HL-60/S4 (cell line): Measurements from ENCODE around the gene DAO.

Source experiments
- in situ Hi-C: fragments of 300-500 bp; cut with MboI; formaldehyde crosslinking; loops from 2 replicates; pipeline ENCODE4 v1.14.3; 2022; ENCODE audit warnings: low sequenced_read_pairs

Gene DAO

DNA sequence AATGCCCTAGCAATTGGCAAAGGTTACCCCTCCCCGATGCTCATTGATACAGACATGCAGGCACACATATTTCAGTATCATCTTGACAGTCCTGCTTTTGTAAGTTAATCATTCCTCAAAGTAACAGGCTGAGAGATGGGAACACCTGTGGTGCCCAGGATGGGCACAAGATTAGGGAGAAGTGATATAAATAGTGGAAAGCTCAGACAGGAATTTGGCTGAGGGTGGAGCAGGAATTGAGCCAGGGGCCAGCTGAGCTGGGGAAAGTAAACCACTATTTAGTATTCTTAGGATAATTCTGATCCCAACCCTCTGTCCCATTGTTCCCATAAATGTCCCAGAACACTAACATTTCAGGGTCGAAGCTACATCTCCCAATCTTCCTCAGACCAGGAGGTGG, 38.3 kb downstream of the DAO start:
- in situ Hi-C loops, result no loop called here

DNA sequence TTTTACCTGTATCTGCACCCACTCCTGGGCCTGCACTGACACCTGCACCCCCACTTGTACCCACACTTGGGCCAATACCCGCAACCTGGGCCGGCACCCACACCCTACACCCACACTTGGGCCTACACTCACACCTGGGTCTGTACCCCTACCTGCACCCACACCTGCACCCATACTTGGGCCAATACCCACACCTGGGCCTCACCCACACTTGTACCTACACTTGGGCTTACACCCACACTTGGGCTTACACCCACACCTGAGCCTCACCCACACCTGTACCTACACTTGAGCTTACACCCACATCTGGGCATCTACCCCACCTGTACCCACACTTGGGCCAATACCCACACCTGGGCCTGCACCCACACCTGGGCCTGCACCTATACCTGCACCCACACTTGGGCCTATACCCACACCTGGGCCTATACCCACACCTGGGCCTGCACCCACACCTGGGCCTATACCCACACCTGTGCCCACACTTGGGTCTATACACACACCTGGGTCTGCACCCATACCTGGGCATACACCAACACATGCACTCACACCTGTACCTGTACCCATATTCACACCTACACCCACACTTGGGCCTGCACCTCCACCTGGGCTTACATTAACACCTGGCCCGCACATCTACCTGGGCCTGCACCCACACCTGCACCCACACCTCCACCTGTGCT, 39.2 kb downstream of the DAO start:
- in situ Hi-C loops, result no loop called here

DNA sequence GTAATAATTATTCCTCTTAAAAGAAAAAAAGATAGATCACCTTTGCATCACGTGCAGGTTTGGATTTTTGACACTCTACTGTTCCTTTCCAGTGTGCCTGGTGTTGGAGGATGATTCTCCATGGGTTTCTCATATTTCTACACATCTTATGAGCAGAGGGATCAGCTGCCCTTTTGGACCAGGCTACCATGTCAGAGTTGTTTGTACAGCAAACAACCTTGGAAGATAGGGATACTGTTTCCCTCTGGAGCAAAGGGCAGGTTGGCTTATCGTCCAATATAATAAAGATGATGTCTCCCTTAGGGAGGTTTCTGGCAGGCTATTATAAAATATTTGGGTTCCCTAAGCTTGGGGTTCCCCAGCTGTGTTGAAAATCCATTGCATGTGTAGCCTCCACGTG, 42.1 kb downstream of the DAO start:
- in situ Hi-C loops, result no loop called here

DNA sequence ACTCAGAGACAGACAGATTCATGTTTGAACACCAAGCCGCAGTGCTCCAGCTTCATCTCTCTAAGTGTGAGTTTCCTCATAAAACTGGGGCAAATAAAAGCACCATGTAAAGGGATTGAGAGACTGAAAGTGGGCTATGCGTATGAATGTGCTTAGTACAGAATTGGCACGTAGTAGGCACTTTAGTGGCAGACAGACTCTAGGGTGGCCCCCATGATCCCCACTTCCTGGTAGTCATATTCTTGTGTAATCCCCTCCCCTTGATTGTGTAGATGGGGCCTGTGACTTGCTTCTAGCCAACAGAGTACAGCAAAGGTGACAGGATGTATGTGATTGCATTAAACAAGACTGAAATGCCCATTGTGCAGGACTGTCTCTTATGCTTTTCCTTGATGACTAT, 43.0 kb downstream of the DAO start:
- in situ Hi-C loops, result no loop called here

DNA sequence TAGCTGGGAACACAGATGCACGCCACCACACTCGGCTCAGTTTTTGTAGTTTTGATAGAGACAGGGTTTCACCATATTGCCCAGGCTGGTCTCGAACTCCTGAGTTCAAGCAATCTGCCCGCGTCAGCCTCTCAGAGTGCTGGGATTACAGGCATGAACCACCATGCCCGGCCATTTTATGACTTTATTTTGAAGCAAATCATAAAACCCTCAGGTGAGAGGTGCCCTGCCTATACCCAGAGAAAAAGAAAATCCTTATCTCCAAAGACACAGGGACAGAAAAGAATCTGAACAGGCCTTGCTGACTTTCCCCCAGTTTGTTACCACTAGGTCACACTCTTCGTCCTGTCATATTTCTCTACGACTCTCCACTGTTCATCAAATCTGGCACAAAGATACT, 48.8 kb downstream of the DAO start:
- in situ Hi-C loops, result no loop called here

DNA sequence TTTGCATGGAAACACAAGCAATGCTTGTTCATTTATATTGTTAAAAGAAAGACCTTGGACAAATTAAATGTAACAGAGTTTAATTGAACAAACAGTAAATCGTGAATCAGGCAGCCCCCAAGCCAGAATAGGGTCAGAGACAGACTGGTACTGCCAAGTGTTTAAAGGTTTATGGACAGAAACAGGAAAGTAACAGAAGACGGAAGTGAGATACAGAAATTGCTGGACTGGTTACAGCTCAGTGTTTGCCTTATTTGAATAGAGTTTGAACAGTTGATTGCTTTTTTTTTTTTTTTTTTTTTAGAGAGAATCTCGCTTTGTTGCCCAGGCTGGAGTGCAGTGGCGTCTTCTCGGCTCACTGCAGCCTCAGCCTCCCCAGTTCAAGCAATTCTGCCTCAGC, 50.3 kb downstream of the DAO start:
- in situ Hi-C loops, result no loop called here

DNA sequence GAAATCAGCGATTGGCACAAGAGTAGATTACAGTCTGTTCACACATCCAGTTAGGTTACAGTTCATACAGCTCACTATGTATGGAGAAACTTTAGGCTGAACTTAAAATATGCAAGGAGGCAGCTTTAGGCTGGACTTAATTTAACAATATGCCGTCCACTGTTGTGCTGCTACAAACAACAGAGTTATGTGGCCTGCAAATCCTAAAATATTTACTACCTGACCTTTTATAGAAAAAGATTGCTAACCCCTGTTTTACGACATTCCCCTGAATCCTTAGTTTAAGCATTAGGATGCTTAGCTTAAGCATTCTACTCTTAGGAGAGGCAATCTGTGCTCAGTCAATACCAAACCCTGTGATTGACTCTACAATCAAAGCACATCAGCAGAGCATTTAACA, 50.9 kb downstream of the DAO start:
- in situ Hi-C loops, result no loop called here

DNA sequence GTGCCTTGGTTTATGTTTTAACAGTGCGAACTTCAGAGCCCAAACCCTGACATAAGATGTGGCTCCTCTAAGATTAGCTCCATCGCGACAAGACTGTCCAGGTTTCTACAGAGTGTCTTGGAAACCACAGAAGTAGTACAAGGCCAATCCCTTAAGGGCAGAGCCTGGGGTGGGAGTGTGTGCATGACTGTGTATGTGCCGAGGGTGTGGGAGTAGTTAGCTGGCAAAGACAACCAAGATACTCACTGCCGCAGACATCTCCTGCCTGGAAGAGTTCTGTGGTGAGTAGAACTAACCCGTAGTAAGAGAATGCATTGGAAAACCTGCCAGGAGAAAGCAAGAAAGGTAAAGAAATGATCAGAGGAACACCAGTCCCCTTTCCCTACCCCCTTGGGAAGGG, 54.1 kb downstream of the DAO start:
- in situ Hi-C loops, result no loop called here

DNA sequence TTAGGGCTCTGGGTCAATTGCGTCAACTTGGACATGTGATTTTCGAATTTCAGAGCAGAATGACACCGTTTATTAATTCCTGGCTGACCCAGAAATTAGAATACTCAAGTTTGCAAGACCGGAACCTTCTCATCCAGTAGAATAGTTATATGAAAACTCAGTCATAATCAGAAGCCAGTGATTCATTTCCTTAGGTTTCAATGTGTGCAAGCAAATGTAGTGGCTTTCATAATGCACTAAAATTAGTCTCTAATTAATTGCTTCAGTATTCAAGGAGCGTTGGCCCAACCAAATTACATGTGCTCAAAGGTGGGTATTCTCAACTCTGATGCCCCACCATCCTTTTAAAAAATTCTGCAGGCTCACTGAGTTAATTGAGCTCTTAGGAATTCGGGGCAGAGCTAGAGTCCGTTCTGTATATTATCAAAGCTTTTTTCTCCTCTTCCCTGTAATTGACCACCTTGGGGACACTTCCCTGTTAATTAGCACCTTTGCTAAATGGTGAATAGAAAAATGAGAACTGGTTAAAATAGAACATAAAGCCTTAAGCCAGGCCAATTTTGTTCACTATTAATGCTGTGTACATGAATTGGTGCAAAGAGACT, 55.4 kb downstream of the DAO start:
- in situ Hi-C loops, result no loop called here

DNA sequence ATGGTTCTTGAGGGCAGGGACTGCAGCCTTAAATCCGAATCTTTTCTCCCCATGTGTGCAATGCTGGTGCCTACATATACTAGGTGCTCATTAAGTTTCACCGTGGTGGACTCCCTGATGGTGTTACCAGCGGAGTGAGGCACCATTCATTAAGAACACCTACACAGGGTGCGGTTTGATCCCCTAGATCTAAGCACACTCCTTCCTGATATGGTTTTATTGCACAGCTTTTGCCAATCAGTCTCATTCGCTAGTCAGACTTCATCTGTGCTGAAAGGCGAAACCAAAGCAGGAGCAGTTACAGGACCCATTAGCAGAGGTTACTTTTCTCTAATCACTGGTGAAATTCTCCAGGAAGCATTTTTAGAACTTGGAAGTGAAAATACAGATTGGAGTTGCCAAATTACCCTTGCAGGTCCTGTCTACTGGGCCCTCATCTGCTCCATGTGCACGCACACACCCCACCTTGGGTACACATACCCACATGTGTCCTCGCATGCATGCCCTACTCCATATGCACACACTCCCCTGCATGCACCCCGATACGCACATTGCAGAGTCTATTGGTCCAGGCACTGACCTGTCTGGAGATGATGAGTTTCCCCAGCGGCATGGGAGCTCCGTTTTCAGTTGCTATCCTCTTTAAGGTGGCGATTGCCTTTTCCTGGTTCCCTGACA, 58.5 kb downstream of the DAO start:
- in situ Hi-C loops, result no loop called here

DNA sequence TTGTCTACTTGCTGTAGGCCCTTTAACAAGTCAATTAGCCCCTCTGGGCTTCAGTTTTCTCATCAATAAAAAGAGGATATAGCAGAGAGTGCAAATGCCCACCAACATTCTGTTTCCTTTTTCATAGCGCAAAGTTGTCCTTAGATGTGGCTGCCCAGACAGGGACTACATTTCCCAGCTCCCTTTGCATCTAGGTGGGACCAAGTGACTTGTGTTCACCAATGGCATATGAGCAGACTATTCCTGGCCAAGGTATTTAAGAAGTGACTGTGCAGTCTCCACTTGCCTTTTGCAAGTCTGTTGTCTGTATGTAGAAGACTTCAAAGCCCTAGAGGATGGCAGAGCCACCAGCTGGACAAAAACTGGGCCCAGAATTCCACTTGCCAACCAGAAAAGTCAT, 59.7 kb downstream of the DAO start:
- in situ Hi-C loops, result no loop called here

DNA sequence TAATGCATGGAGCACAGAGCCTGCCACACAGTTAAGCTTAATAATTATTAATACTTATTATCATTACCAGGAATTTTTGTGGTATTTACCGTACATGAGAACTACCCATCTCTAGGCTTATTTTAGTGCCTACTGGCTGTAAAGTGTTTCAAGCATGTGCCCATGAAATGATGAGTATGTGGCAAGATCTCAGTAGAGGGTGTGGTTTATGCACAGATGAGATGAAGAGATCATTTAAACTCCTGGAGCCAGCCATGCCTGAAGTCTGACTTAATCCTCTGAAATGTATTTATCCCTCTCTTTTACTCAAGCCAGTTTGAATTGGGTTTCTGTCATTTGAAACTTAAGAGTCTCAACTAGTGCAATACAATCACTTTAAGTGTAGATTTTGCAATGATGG, 60.2 kb downstream of the DAO start:
- in situ Hi-C loops, result no loop called here

DNA sequence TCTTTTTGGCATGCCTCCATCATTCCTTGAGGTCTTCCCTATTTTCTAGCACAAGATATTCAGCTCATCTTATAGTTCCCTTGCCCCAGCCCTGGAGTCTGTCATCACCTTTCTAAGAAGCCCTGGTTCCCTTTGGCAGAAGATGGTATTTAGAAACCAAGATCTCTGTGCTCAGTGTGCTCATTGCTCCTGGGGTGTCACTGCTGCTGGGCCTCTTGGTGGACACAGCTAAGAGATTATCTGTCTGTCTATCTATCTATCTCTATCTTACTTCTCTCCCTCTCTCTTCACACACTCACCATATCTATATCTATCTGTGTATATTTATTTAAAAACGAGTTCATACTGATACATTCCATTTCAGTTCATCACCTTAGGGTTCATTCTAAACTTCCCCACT, 67.2 kb downstream of the DAO start:
- in situ Hi-C loops, result no loop called here

DNA sequence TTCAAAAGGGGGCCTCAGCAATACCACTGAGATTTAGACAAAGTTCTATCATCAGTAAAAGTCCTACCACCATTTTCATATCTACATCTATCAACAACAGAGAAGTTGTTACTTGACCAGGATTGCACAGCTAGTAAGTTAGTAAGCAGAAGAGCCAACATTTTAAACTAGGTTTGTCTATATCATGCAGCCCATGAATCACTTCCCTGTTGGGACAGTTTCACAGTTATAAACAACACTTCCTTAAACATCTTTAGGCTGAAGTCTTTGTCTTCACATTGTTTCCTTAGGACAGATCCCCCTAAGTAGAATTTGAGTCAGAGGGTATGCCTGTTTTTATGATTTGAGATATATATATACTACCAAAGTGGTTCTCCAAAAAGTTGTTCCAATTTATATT, 68.5 kb downstream of the DAO start:
- in situ Hi-C loops, result no loop called here

DNA sequence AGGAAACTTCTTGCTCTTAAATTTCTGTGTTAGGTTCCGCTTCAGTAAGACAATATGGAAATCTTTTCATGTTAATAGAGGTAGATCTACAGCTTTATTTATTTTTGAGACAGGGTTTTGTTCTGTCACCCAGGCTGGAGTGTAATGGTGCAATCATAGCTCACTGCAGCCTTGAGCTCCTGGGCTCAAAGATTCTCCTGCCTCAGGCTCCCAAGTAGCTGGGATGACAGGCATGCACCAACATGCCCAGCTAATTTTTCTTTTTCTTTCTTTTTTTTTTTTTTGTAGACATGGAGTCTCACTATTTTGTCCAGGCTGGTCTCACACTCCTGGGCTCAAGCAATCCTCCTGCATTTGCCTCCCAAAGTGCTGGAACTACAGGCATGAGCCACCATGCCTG, 70.1 kb downstream of the DAO start:
- in situ Hi-C loops, result loop anchor here (25.0 kb wide), 1 partner anchor 288 kb away; no protein-coding TSS in a partner anchor
